Nephron (organoid): ENCODE data around the gene IDH3G.

Experiments
- H3K27ac Mint-ChIP-seq, 3 experiments: 2 replicates each; pipeline ENCODE4 v1.8.0; 2020; ENCODE audit warnings: mixed read lengths in 3 of 3, mild to moderate bottlenecking in 2 of 3, moderate library complexity in 1 of 3
- H3K27me3 Mint-ChIP-seq: 2 replicates; pipeline ENCODE4 v1.8.0; 2021; ENCODE audit warnings: low read depth, mild to moderate bottlenecking, moderate library complexity, mixed read lengths
- H3K36me3 Mint-ChIP-seq: 2 replicates; pipeline ENCODE4 v1.8.0; 2020; ENCODE audit warnings: low read depth, mixed read lengths
- H3K4me1 Mint-ChIP-seq: 2 replicates; pipeline ENCODE4 v1.8.0; 2020; ENCODE audit warnings: mixed read lengths
- H3K4me3 Mint-ChIP-seq, 3 experiments: 2 replicates each; pipeline ENCODE4 v1.8.0; 2020; ENCODE audit warnings: mild to moderate bottlenecking in 3 of 3, mixed read lengths in 3 of 3, moderate library complexity in 2 of 3
- H3K9me3 Mint-ChIP-seq: 2 replicates; pipeline ENCODE4 v1.8.0; 2020; ENCODE audit warnings: mixed read lengths
- TF ChIP-seq, protein P1 (sequence below), 3 experiments: fragments of 200-600 bp; sonication (generic); IDR thresholded peaks; one replicate each; pipeline ENCODE4 v1.5.0; 2021; ENCODE audit warnings: antibody characterized with exemption in 3 of 3; ENCODE audit not compliant: unreplicated experiment in 3 of 3

The IDH3G gene

DNA sequence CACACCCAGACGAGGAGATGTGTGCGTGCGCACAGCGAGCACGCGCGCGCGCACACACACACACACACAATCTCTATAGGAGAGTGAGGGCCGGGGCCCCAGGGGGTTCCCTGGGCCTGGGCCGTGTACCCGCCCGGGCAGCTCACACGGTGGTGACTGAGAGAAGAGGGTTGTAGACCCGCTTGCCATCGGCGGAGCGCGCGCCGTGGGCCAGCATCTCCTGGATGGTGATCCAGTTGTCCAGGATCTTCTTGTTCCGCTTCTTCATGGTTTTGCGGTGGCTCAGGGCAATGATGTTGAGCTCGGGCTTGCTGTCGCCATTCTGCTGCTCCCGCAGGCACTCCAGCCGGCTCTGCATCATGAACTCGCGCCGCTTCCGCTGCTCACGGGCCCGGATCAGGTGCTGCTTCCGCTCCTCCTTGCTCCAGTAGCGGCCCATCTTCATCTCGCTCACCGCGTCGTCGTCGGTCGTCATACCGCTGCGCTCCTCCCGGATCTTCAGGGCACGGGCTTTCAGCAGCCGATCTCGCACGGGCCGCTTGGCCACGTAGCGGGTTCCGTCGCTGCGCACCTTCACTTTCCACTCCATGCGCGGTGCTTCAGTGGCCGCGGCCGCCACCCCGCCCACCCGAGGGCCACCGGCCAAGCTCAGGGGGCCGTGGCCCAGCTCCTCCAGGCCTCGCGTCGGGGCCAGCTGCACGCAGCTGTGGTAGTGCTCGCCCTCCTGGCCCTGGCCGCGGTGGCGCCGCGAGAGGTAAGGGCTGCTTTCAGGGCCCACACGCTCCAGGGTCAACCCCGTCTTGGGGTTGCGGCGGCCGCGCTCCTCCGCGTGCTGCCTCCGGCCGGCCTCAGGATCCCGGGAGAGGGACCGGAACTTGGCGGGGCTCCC, 9.3 kb upstream of the IDH3G start:
- H3K27me3 Mint-ChIP-seq: peaks cover 4% of the 10 kb centered on the region
- TF ChIP-seq, protein P1, sequence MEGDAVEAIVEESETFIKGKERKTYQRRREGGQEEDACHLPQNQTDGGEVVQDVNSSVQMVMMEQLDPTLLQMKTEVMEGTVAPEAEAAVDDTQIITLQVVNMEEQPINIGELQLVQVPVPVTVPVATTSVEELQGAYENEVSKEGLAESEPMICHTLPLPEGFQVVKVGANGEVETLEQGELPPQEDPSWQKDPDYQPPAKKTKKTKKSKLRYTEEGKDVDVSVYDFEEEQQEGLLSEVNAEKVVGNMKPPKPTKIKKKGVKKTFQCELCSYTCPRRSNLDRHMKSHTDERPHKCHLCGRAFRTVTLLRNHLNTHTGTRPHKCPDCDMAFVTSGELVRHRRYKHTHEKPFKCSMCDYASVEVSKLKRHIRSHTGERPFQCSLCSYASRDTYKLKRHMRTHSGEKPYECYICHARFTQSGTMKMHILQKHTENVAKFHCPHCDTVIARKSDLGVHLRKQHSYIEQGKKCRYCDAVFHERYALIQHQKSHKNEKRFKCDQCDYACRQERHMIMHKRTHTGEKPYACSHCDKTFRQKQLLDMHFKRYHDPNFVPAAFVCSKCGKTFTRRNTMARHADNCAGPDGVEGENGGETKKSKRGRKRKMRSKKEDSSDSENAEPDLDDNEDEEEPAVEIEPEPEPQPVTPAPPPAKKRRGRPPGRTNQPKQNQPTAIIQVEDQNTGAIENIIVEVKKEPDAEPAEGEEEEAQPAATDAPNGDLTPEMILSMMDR (IDR thresholded peaks at IDR 0.05; ENCODE audit: unreplicated experiment in 3 of 3): no peak
- no peak overlapping the region for H3K4me3 Mint-ChIP-seq
- H3K9me3 Mint-ChIP-seq: peaks cover 10% of the 10 kb centered on the region
- H3K27ac Mint-ChIP-seq: no peak overlapping the region
- H3K4me1 Mint-ChIP-seq: no peaks in the 10 kb centered on the region
- peaks cover 5% of the 10 kb centered on the region for H3K36me3 Mint-ChIP-seq

DNA sequence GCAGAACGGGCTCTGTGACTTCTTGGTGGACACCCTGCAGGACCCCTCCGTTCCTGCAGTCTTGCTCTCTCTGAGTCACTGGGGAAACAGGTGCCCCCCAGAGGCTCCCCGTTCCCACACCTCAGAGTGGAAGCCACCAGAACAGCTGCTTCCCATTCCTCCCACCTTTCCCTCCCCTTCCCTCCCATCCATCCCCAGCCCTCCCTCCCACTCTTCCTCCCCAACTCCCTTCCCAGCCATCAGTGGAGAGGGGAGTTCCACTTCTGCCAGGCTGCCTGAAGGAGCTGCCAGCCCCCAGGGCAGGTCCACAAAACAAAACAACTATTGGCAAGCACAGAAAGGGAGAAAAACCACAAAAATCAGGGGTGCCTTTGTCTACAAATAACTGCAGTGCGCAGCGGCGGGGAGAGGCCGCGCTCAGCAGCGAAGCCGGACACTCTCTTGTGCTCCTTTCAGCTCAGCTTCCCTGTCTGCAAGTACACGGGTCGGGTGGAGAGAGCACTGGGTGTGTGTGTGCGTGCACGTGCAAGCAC, 8.4 kb upstream of the IDH3G start:
- Mint-ChIP-seq H3K27ac (peak overlapping the region in 1 of 3 experiments; percentile 42), H3K36me3 (peaks cover 10% of the 10 kb centered on the region), H3K27me3 (peaks cover under 1% of the 10 kb centered on the region), H3K9me3 (peaks cover 7% of the 10 kb centered on the region), H3K4me3 (peak overlapping the region in 1 of 3 experiments; percentile 27), H3K4me1 (no peaks in the 10 kb centered on the region)
- TF ChIP-seq, protein P1 (IDR thresholded peaks at IDR 0.05; ENCODE audit: unreplicated experiment in 3 of 3): no peak

DNA sequence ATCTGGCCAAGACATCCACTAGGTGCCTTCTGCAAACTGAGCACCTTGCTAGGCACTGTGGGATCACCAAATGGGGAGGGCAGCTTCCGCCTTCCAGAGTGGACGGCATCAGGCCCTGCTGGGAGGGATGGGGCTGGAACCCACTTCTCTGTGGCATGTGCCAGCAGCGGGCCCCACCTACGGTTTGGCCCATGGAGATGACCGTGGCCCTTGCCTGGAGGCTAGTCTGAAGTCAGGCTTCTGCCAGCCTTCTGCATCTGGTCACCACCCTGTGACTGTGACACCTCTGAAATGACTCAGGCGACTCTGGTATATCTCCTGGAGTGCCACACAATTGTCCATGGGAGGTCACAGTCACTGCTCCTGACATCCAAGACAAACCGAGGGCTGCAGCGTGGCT, 7.5 kb upstream of the IDH3G start:
- Mint-ChIP-seq H3K4me1 (no peaks in the 10 kb centered on the region), H3K36me3 (peaks cover 10% of the 10 kb centered on the region), H3K4me3 (no peak overlapping the region), H3K27ac (no peak overlapping the region), H3K9me3 (peaks cover 7% of the 10 kb centered on the region), H3K27me3 (no peaks in the 10 kb centered on the region)
- TF ChIP-seq, protein P1 (IDR thresholded peaks at IDR 0.05; ENCODE audit: unreplicated experiment in 3 of 3): no peak

DNA sequence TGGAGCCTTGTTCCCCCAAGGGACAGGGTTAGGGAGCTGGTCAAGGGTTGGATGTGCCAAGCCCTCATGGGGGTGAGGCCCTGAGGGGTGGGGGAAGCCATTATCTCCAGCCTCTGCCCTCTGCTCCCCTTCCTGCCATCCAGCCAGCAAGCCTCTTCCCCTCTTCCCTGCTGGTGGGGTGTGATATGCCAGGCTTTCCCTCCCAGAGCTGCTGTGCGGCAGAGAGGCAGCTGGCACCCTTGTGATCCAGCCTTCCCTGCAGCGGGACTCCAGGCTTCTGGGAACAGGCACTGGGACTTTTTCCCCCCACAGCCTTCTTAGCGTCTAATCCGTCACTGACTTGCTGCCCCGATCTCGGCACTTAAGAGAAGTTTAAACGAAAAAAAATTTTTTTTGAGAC, 6.6 kb upstream of the IDH3G start:
- no peak overlapping the region for H3K4me3 Mint-ChIP-seq
- no peaks in the 10 kb centered on the region for H3K27me3 Mint-ChIP-seq
- H3K36me3 Mint-ChIP-seq: peaks cover 10% of the 10 kb centered on the region
- peaks cover 11% of the 10 kb centered on the region for H3K9me3 Mint-ChIP-seq
- H3K4me1 Mint-ChIP-seq: no peaks in the 10 kb centered on the region
- TF ChIP-seq, protein P1 (IDR thresholded peaks at IDR 0.05; ENCODE audit: unreplicated experiment in 3 of 3): no peak
- no peak overlapping the region for H3K27ac Mint-ChIP-seq

DNA sequence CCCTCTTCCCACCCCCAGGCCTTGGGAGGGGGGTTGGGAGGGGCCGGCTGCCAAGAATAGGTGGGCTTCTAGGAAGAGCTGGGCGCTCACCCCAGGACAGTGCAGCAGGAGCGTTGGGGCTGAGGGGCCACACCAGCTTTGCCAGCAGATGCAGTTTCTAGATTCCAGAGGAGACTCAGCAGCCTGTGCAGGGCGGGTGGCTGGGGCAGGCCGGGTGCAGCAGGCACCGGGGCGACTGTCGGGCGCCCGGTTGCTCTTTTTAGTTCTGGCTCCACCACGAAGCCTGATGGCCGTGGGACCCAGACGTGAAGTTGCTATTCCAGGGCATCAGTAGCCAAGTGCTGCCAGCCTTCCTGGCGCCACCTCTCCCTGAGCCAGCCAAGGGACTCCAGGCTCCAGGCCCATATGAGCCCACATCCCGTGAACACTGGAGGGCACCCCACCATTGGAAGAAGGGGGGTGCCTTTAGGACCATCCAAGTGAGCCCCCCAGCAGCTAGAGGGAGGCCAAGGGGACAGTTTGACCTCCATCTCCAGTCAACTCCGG, 6.1 kb upstream of the IDH3G start:
- TF ChIP-seq, protein P1 (IDR thresholded peaks at IDR 0.05; ENCODE audit: unreplicated experiment in 3 of 3): no peak
- Mint-ChIP-seq H3K9me3 (peaks cover 11% of the 10 kb centered on the region), H3K4me1 (no peaks in the 10 kb centered on the region), H3K36me3 (peaks cover 10% of the 10 kb centered on the region), H3K27ac (no peak overlapping the region), H3K4me3 (no peak overlapping the region), H3K27me3 (no peaks in the 10 kb centered on the region)
